OCI-LY7 (cell line): Measurements from ENCODE around the gene OR5M11. TPM values are rescaled to one million over a fixed set of nuclear protein-coding genes. Genes with fewer than 3 reads are reported as not detected.
"Not testable (repeated sequence)": the region's sequence is repeated elsewhere in the genome, so short reads cannot be mapped to it uniquely, and the experiment has no call there.

ENCODE experiments used
- BruUV-seq: library from RNA; stranded (reverse); fragments of 400-500 nt; replicated peaks from 2 replicates; lab custom pipeline; 2021; lab: Mats Ljungman, UMichigan
- CTCF ChIA-PET: fragments of 300-600 bp; sonication (Branson Sonifier 250); formaldehyde crosslinking; loops from one replicate; lab custom pipeline; 2022; ENCODE audit warnings: antibody characterized with exemption; ENCODE audit not compliant: unreplicated experiment; lab: Charles Lee
- POLR2A ChIA-PET: fragments of 300-600 bp; sonication (Branson Sonifier 250); formaldehyde crosslinking; loops from one replicate; lab custom pipeline; 2022; ENCODE audit warnings: antibody characterized with exemption; lab: Charles Lee
- DNase-seq: peaks from one replicate; pipeline ENCODE4 v3.0.0-alpha.2; 2015; ENCODE audit warnings: low spot score
- H2AFZ ChIP-seq: fragments of 200-600 bp; sonication (generic), shearing (Covaris generic); 2 replicates; pipeline ENCODE4 v1.6.1; 2014; ENCODE audit warnings: mild to moderate bottlenecking, antibody characterized with exemption, low read length, moderate library complexity
- H3K27ac ChIP-seq: fragments of 200-600 bp; sonication (generic); 2 replicates; pipeline ENCODE4 v1.5.1; 2014; ENCODE audit warnings: mixed run types, low read depth, mild to moderate bottlenecking, moderate library complexity, low read length, inconsistent platforms; ENCODE audit not compliant: poor library complexity, severe bottlenecking
- H3K36me3 ChIP-seq: fragments of 200-600 bp; sonication (generic); 2 replicates; pipeline ENCODE4 v1.6.1; 2014; ENCODE audit warnings: mild to moderate bottlenecking, antibody characterized with exemption, low read length, moderate library complexity, mixed read lengths; ENCODE audit not compliant: insufficient read depth
- H3K4me1 ChIP-seq: fragments of 200-600 bp; sonication (generic); 2 replicates; pipeline ENCODE4 v1.5.1; 2014; ENCODE audit warnings: mild to moderate bottlenecking, low read length; ENCODE audit not compliant: insufficient read depth, poor library complexity, severe bottlenecking
- H3K4me2 ChIP-seq: fragments of 200-600 bp; sonication (generic); 2 replicates; pipeline ENCODE4 v1.6.1; 2014; ENCODE audit warnings: mild to moderate bottlenecking, low read length
- H3K4me3 ChIP-seq: fragments of 200-600 bp; sonication (generic); 2 replicates; pipeline ENCODE4 v1.5.1; 2014; ENCODE audit warnings: mild to moderate bottlenecking, low read depth, low read length; ENCODE audit not compliant: poor library complexity, severe bottlenecking
- H3K79me2 ChIP-seq: fragments of 200-600 bp; sonication (generic); 2 replicates; pipeline ENCODE4 v1.6.1; 2016; ENCODE audit warnings: low read depth, mild to moderate bottlenecking, low read length, moderate library complexity, mixed read lengths; ENCODE audit not compliant: insufficient read depth
- H3K9me2 ChIP-seq: fragments of 200-600 bp; sonication (generic); 2 replicates; pipeline ENCODE4 v1.6.1; 2016; ENCODE audit warnings: mild to moderate bottlenecking, low read length, mixed read lengths; ENCODE audit not compliant: insufficient read depth
- H3K9me3 ChIP-seq: fragments of 200-600 bp; sonication (generic); 2 replicates; pipeline ENCODE4 v1.6.1; 2014; ENCODE audit warnings: mild to moderate bottlenecking, mixed run types, low read length, mixed read lengths
- H4K20me1 ChIP-seq: fragments of 200-600 bp; sonication (generic); 2 replicates; pipeline ENCODE4 v1.6.1; 2014; ENCODE audit warnings: mild to moderate bottlenecking, antibody characterized with exemption, low read length, moderate library complexity, mixed read lengths; ENCODE audit not compliant: insufficient read depth
- CTCF ChIP-seq: fragments of 200-600 bp; sonication (generic); conservative IDR thresholded peaks from 2 replicates; pipeline ENCODE4 v1.5.1; 2014; ENCODE audit warnings: mild to moderate bottlenecking, antibody characterized with exemption, low read length, moderate library complexity, mixed read lengths
- EZH2phosphoT487 ChIP-seq: fragments of 200-600 bp; sonication (generic); IDR thresholded peaks from 2 replicates; pipeline ENCODE4 v1.6.1; 2018; ENCODE audit warnings: low read depth, borderline replicate concordance, mild to moderate bottlenecking, mixed run types, antibody characterized with exemption, low read length, moderate library complexity, mixed read lengths
- intact Hi-C: fragments of 100-400 bp; cut with micrococcal nuclease; formaldehyde crosslinking; loops from one replicate; pipeline ENCODE4 v1.10.0; 2022; ENCODE audit not compliant: unreplicated experiment
- total RNA-seq, 2 experiments: library from RNA; depleted of rRNA in 1 of 2; stranded (reverse); fragments of >200 nt in 1 of 2; shearing (Covaris generic) in 1 of 2; gene quantifications; 2 replicates each; pipeline ENCODE4 v1.2.3, GENCODE V29; 2014 to 2022

OR5M11 gene
- total RNA-seq, 2 experiments from 2014 or later = not detected

GRCh38 chr11:56558574-56558973, 15.5 kb upstream of the OR5M11 start:
- intact Hi-C loops = no loop called here
- Histone ChIP-seq H3K27ac (no peak overlapping the region), H3K4me2 (no peak overlapping the region), H3K9me3 (no peaks in the 10 kb centered on the region), H3K4me3 (no peak overlapping the region), H3K79me2 (no peaks in the 10 kb centered on the region), H3K9me2 (no peaks in the 10 kb centered on the region), H4K20me1 (no peaks in the 10 kb centered on the region), H3K4me1 (no peaks in the 10 kb centered on the region), H2AFZ (no peak overlapping the region), H3K36me3 (no peaks in the 10 kb centered on the region)
- CTCF ChIA-PET = no interaction called here
- DNase-seq = no peak
- POLR2A ChIA-PET = no interaction called here
- TF ChIP-seq EZH2phosphoT487 (no peak), CTCF (no peak)
- no TSS peak for BruUV-seq

GRCh38 chr11:56554691-56555090, 11.6 kb upstream of the OR5M11 start:
- H3K4me2 ChIP-seq, DNase-seq, BruUV-seq, H3K36me3 ChIP-seq, H3K79me2 ChIP-seq, POLR2A ChIA-PET, H3K9me3 ChIP-seq, CTCF ChIA-PET, H3K4me3 ChIP-seq, H3K9me2 ChIP-seq, H4K20me1 ChIP-seq, H3K27ac ChIP-seq, H3K4me1 ChIP-seq, H2AFZ ChIP-seq, intact Hi-C loops: not testable (repeated sequence)

GRCh38 chr11:56545531-56545930, 2.5 kb upstream of the OR5M11 start:
- CTCF ChIA-PET = no interaction called here
- DNase-seq = no peak
- POLR2A ChIA-PET = interaction anchor here (0.7 kb wide), 1 partner anchor 131 kb away, joined by 3 read pairs; no protein-coding TSS in a partner anchor
- Histone ChIP-seq H3K79me2 (no peaks in the 10 kb centered on the region), H3K9me3 (no peaks in the 10 kb centered on the region), H3K9me2 (no peaks in the 10 kb centered on the region), H2AFZ (no peak overlapping the region), H3K4me3 (no peak overlapping the region), H4K20me1 (no peaks in the 10 kb centered on the region), H3K4me2 (no peak overlapping the region), H3K36me3 (no peaks in the 10 kb centered on the region), H3K4me1 (no peaks in the 10 kb centered on the region), H3K27ac (no peak overlapping the region)
- no TSS peak for BruUV-seq
- no peak for TF ChIP-seq CTCF
- no peak for TF ChIP-seq EZH2phosphoT487
- intact Hi-C loops = no loop called here
